H4 (cell line): Measurements from ENCODE around the gene GPR148. TPM values are rescaled to one million over a fixed set of nuclear protein-coding genes. Genes with fewer than 3 reads are reported as not detected.

ENCODE experiments used
- DNase-seq: peaks from one replicate; pipeline ENCODE4 v3.0.0-alpha.2; 2015; ENCODE audit warnings: low spot score
- total RNA-seq: library from RNA; depleted of rRNA; stranded (reverse); fragments of >200 nt; shearing (Covaris generic); gene quantifications from 2 replicates; pipeline ENCODE4 v1.2.3, GENCODE V29; 2014; rRNA removed

GPR148 gene
- total RNA-seq, 1 experiment from 2014 or later: not detected

DNA sequence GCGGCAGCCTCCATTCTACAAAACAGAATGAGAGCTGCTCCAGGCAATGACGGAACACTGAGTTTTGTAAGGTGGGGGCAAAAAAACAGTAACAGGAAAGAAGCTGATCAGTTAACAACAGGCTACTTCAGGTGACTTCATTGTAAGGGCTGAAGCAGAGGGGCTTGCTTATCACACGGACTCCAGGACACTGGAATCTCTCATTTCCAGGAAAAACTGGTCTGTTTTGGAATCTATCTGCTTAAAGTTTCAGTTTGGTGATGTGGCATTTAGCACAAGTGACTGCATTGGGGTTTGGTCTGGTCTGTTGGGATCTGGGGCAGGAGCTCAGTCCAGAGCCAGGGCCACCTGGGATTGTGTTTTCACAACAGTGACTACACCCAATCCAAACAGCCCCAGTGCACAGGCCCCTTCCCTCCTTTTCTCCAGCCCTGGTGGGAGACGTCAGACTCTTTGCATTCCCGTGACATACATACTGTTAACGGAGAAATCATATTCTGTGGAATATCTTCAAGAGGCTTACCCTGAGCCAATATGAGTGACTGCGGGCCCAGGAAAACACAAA is 40.6 kb downstream of the GPR148 start:
- DNase-seq: no peak

DNA sequence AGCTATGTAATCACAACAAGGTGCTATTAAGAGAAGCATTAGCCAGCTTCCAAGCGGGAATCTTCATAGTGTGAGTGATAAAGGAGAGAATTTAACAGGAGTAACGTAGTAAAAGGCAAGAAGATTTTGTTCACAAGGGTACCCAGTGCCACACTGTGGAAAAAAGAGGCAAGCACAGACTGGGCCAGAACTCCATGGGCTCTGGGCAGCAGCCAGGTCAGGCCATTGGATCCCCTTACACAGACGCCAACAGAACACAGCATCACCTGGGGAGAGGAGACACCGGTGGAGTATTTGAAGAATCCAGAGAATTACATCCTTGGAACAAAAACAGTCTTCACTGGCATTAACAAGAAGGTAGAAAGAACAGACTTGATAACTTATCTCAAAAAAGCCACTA is 47.7 kb downstream of the GPR148 start:
- DNase-seq: no peak

GRCh38 chr2:130778781-130779180 is 49.9 kb downstream of the GPR148 start:
- DNase-seq: no peak

Other genes starting within 250 kb of the GPR148 start
- gene POTEI, start 219.7 kb upstream of the GPR148 start, total RNA-seq: 0.10 and 0.31 TPM in 2 replicates
- not detected in 2 replicates for gene CFC1B, start 207.8 kb upstream of the GPR148 start, total RNA-seq
- gene CFC1, start 129.5 kb upstream of the GPR148 start, total RNA-seq: 0.39 TPM in 1 of 2 replicates, not detected in the other
- gene POTEJ, start 117.6 kb upstream of the GPR148 start, total RNA-seq: not detected in 2 replicates
- gene AMER3, start 26.5 kb downstream of the GPR148 start, total RNA-seq: not detected in 2 replicates
- gene ARHGEF4, start 107.8 kb downstream of the GPR148 start, total RNA-seq: 1.2 and 1.4 TPM in 2 replicates